Uterus (tissue), 2 donors: Measurements from ENCODE around the gene ETV2.

Source experiments
- CTCF ChIP-seq, 4 experiments: fragments of 200-600 bp in 2 of 4; fragments of 450-650 bp in 2 of 4; sonication (generic) in 2 of 4; IDR thresholded peaks; one replicate each; pipeline ENCODE4 v1.5.1; 2016 to 2019; ENCODE audit warnings: antibody characterized with exemption in 4 of 4, mild to moderate bottlenecking in 2 of 4, moderate library complexity in 1 of 4
- POLR2A ChIP-seq, 2 donors: fragments of 450-650 bp; IDR thresholded peaks; one replicate each; pipeline ENCODE4 v1.6.1; 2016; ENCODE audit warnings: antibody characterized with exemption in 2 of 2, mild to moderate bottlenecking in 1 of 2, moderate library complexity in 1 of 2

DNA sequence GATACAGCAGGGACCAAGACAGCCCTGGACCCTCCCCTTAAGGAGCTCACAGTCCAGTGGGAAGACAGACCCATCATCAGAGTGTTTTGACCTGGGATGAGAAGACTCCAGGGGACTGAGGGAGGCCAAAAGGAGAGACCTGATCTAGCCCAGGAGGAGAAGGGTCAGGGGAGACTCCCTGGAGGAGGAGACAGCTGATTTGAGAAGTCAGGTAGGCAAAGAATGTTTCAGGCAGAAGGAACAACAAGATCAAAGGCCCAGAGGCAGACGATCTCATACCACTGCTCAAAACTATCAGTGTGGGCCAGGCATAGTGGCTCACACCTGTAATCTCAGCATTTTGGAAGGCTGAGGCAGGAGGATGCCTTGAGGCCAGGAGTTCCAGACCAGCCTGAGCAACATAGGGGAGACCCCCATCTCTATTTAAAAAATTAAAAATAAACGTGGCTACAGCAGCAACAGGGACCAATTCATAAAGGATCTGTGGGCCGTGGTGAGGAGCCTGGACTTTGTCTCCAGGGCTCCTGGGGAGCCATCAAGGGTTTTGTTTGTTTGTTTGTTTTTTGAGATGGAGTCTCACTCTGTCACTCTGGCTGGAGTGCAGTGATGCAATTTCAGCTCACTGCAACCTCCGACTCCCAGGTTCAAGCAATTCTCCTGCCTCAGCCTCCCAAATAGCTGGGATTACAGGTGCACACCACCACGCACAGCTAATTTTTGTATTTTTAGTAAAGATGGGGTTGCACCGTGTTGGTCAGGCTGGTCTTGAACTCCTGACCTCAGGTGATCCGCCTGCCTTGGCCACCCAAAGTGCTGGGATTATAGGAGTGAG, 4.4 kb downstream of the ETV2 start:
- no peak for TF ChIP-seq POLR2A (IDR thresholded peaks at IDR 0.05)
- no peak for TF ChIP-seq CTCF (IDR thresholded peaks at IDR 0.05)
